ENCODE data around the gene CAMTA1.

Gene CAMTA1

DNA sequence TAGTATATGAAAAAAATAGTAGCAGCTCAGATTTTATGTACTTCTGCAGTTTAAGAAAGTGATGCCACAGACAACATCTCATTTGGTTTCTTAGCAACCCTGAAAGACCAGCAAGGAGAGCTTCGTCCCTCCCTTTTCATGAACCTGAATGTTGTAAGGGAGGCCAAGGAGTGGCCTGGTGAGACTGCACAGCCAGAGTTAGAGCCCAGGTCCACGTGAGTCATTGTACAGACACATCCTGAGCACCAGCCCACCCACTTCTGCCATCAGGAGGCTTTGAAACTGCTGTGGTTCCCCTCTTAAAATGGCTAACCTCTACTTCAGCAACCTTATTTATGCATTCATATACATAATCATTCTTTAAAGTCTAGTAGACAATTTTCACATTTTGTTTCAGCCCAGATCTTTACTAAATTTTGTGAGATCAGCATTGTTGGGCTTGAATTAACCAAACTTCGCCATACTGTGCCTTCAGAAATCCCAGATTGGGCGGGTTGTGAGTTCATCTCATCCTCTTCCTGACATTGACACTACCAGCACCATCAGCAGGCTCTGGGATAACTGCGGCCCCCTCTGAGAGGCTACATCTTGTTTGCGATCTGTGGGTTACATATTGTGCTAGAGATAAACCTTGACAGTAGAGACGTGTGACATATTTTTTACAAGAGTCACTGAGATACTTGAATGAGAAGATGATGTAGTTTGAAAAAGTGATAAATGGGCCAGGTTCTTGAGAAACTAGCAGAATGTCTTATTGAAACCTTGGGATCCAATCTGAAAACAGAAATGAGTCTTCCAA, 106.7 kb downstream of the CAMTA1 start:
- Histone ChIP-seq H3K4me2 (no peak overlapping the region), H3K9me3 (replicated peaks in 1 of 11) (no peaks in the 10 kb centered on the region), H3K27me3 (no peaks in the 10 kb centered on the region), H3K4me3 (no peak overlapping the region), H4K20me1 (peaks cover 0 to 17% (median 0%) of the 10 kb centered on the region in 11 experiments; a peak in 4 of 22 replicates), H3K4me1 (no peaks in the 10 kb centered on the region), H3K27ac (no peak overlapping the region), H3K36me3 (peaks cover 5 to 15% (median 10%) of the 10 kb centered on the region in 11 experiments; a peak in 18 of 22 replicates), H3K9ac (no peak overlapping the region)
- TF ChIP-seq Cebpa-rat (IDR thresholded peaks at IDR 0.05), result no peak

DNA sequence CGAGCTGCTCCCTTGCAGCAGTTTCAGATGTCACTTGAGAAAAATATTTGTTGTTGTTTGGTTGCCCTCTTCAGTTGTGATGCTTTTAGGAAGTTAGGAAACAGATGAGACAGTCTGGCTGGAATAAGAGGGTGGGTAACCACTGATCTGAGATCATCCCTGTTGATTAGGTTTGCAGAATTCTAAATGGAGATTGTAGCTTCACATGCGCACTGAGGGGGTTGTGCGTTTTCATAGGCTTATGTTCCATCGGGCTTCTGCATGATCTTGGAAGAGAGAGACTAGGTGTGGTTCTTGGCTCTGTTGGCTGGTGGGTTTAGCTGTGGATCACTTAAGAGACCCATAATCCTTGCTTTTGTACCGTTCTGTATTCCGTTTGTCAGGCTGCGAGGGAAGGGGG, 108.1 kb downstream of the CAMTA1 start:
- H3K4me1 ChIP-seq, result no peaks in the 10 kb centered on the region
- H3K36me3 ChIP-seq, result peaks cover 0 to under 1% (median 0%) of the 10 kb centered on the region in 11 experiments; a peak in 1 of 22 replicates
- no peak overlapping the region for H3K27ac ChIP-seq
- no peak for TF ChIP-seq Cebpa-rat (IDR thresholded peaks at IDR 0.05)
- H3K9me3 ChIP-seq (replicated peaks in 1 of 11), result no peaks in the 10 kb centered on the region
- H3K4me2 ChIP-seq, result no peak overlapping the region
- H3K9ac ChIP-seq, result no peak overlapping the region
- peaks cover 0 to 9% (median 0%) of the 10 kb centered on the region in 11 experiments; a peak in 4 of 22 replicates for H4K20me1 ChIP-seq
- no peaks in the 10 kb centered on the region for H3K27me3 ChIP-seq
- no peak overlapping the region for H3K4me3 ChIP-seq

DNA sequence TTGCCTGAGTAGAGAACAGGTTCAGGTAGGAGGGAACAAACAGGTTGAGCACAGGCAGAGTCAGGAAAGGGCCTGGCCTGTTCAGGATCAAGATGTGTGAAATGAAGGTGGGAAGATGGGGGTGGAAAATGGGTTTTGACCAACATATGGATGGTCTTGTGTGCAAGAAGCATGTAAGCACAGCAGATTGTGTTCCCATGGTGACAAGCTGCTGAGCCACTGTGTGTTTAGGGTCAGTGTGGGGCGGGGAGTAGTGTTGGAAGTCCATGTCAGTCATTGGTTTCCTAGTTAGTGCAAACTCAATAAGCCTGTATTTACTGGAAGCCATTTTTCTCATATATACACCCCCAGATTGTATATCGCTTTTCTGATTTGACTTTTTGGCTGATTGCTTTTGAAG, 111.9 kb downstream of the CAMTA1 start:
- H3K27ac ChIP-seq, result no peak overlapping the region
- no peak overlapping the region for H3K9ac ChIP-seq
- H3K4me3 ChIP-seq, result no peak overlapping the region
- no peaks in the 10 kb centered on the region for H3K9me3 ChIP-seq (replicated peaks in 1 of 11)
- H3K36me3 ChIP-seq, result peaks cover 0 to 4% (median 0%) of the 10 kb centered on the region in 11 experiments; a peak in 2 of 22 replicates
- no peak overlapping the region for H3K4me2 ChIP-seq
- no peak for TF ChIP-seq Cebpa-rat (IDR thresholded peaks at IDR 0.05)
- peaks cover 0 to 6% (median 0%) of the 10 kb centered on the region in 10 experiments; a peak in 3 of 20 replicates for H3K4me1 ChIP-seq
- no peaks in the 10 kb centered on the region for H3K27me3 ChIP-seq
- peaks cover 0 to 6% (median 0%) of the 10 kb centered on the region in 11 experiments; a peak in 3 of 22 replicates for H4K20me1 ChIP-seq

- Histone ChIP-seq H3K9me3 (replicated peaks in 1 of 11) (no peaks in the 10 kb centered on the region), H3K4me1 (peaks cover 0 to 6% (median 0%) of the 10 kb centered on the region in 10 experiments; a peak in 3 of 20 replicates), H3K36me3 (peaks cover 0 to 4% (median 0%) of the 10 kb centered on the region in 11 experiments; a peak in 2 of 22 replicates), H3K9ac (no peak overlapping the region), H3K27me3 (no peaks in the 10 kb centered on the region), H3K4me3 (no peak overlapping the region), H4K20me1 (peaks cover 0 to 6% (median 0%) of the 10 kb centered on the region in 11 experiments; a peak in 3 of 22 replicates), H3K27ac (no peak overlapping the region), H3K4me2 (peak overlapping the region in 2 of 11 experiments; percentile 11 to 16; a peak in 1 of 22 replicates)
- no peak for TF ChIP-seq Cebpa-rat (IDR thresholded peaks at IDR 0.05)
Observed at GRCh38 chr1:6898974-6899539, 113.8 kb downstream of the CAMTA1 start.

DNA sequence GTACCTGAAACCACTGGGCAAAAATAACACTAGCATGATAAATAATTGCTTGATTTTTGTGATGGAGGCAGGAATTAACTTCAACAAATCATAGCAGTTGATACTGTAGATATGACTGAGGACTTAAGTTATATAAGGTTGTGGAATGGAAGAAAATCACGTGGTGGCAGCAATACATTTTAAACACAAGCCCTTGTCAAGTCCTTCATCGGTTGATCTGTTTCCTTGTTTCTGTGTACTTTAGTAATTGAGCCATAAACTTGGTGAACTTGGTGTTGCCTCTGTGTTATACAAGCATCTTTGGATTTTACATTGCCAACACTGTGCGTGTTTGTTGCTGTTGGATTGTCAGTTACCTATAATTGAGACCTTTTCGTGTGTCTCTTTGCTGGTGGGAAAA, 114.4 kb downstream of the CAMTA1 start:
- H3K36me3 ChIP-seq, result peaks cover 0 to 4% (median 0%) of the 10 kb centered on the region in 11 experiments; a peak in 2 of 22 replicates
- no peak overlapping the region for H3K4me3 ChIP-seq
- no peak overlapping the region for H3K27ac ChIP-seq
- H3K9ac ChIP-seq, result no peak overlapping the region
- no peaks in the 10 kb centered on the region for H3K9me3 ChIP-seq (replicated peaks in 1 of 11)
- TF ChIP-seq Cebpa-rat (IDR thresholded peaks at IDR 0.05), result no peak
- no peaks in the 10 kb centered on the region for H3K27me3 ChIP-seq
- peaks cover 0 to 6% (median 0%) of the 10 kb centered on the region in 11 experiments; a peak in 3 of 22 replicates for H4K20me1 ChIP-seq
- no peak overlapping the region for H3K4me2 ChIP-seq
- peaks cover 0 to 6% (median 0%) of the 10 kb centered on the region in 10 experiments; a peak in 3 of 20 replicates for H3K4me1 ChIP-seq

DNA sequence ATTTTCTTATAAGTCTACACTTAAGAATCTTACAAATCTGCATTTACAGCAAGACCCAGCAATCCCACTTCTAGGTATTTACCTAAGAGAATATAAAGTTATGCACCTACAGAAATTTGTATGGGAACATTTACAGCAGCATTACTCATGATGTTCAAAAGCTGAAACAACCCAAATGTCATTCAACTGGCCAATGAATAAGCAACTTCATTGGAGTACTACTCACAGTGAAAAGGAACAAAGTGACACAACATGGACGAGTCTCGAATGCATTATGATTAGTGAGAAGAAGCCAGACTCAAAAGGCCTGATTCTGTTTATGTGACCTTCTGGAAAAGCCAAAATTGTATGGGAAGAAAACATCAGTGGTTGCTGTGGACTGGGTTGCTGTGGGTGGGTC, 116.9 kb downstream of the CAMTA1 start:
- no peak overlapping the region for H3K9ac ChIP-seq

DNA sequence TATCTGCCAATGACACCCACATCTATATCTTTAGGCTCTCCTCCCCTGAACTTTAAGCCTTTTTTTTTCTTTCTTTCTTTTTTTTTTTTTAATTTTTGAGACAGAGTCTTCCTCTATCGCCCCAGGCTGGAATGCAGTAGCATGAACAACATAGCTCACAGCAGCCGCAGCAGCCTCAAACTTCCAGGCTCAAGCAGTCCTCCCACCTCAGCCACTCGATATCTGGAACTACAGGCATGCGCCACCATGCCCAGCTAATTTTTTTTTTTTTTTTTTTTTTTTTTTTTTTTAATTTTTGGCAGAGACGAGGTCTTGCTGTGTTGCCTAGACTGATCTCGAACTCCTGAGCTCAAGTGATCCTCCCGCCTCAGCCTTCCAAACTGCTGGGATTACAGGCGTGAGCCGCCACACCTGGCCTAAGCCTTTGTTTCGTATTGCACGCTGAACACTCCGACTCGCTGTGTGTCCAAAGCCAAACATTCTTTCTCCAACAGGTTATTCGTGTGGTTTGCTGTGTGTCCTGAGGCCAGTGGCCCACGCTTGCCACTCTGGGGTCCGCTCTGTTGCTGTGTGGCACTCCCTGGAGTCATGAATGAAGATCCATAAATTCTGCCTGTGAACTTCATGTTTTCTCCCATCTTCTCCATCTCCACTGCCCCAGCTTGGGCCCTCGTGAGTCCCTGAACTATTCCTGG, 119.4 kb downstream of the CAMTA1 start:
- no peak overlapping the region for H3K4me2 ChIP-seq
- H3K4me1 ChIP-seq, result peaks cover 16 to 23% (median 19%) of the 10 kb centered on the region in 10 experiments
- no peak for TF ChIP-seq Cebpa-rat (IDR thresholded peaks at IDR 0.05)
- H3K9ac ChIP-seq, result no peak overlapping the region
- no peaks in the 10 kb centered on the region for H3K36me3 ChIP-seq
- H4K20me1 ChIP-seq, result no peaks in the 10 kb centered on the region
- H3K9me3 ChIP-seq (replicated peaks in 1 of 11), result no peaks in the 10 kb centered on the region
- no peak overlapping the region for H3K4me3 ChIP-seq
- no peaks in the 10 kb centered on the region for H3K27me3 ChIP-seq
- H3K27ac ChIP-seq, result no peak overlapping the region

More for the DNA sequence above, 116.9 kb downstream of the CAMTA1 start:
- H3K27me3 ChIP-seq, result no peaks in the 10 kb centered on the region
- H3K27ac ChIP-seq, result no peak overlapping the region
- no peak overlapping the region for H3K4me2 ChIP-seq
- no peaks in the 10 kb centered on the region for H3K9me3 ChIP-seq (replicated peaks in 1 of 11)
- H4K20me1 ChIP-seq, result no peaks in the 10 kb centered on the region; a peak in 1 of 22 replicates
- H3K4me1 ChIP-seq, result peaks cover 10 to 17% (median 13%) of the 10 kb centered on the region in 10 experiments
- no peak overlapping the region for H3K4me3 ChIP-seq
- TF ChIP-seq Cebpa-rat (IDR thresholded peaks at IDR 0.05), result no peak
- H3K36me3 ChIP-seq, result peaks cover 0 to 4% (median 0%) of the 10 kb centered on the region in 11 experiments; a peak in 2 of 22 replicates

- Histone ChIP-seq H4K20me1 (no peaks in the 10 kb centered on the region), H3K9ac (no peak overlapping the region), H3K4me1 (peaks cover 16 to 23% (median 19%) of the 10 kb centered on the region in 10 experiments), H3K4me3 (no peak overlapping the region), H3K4me2 (no peak overlapping the region), H3K27me3 (no peaks in the 10 kb centered on the region), H3K36me3 (no peaks in the 10 kb centered on the region), H3K27ac (no peak overlapping the region), H3K9me3 (replicated peaks in 1 of 11) (no peaks in the 10 kb centered on the region)
- TF ChIP-seq Cebpa-rat (IDR thresholded peaks at IDR 0.05), result no peak
Observed at GRCh38 chr1:6905331-6905730, 120.1 kb downstream of the CAMTA1 start.

DNA sequence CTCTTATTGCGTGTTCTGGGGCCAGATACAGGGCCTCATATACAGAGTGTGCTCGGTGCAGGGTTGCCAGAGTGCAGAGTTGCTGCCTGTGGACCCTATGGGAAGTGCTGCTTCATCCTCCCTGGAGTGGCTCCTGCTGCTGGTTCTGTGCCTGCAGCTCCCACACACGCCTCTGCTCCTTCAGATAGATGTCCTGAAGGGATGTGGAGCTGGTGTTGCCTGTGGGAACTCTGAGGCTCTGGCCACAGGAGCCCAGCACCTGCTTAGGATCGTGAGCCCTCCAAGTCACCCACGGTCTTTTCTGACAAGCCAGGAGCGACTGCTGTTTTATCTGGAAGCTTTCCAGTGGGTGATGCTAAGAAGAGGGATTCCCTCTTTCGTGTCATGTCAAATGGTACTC, 120.5 kb downstream of the CAMTA1 start:
- H3K4me2 ChIP-seq, result peak overlapping the region in 4 of 11 experiments; percentile 53 to 63 (median 62); a peak in 1 of 22 replicates
- no peak overlapping the region for H3K27ac ChIP-seq
- peaks cover 16 to 23% (median 19%) of the 10 kb centered on the region in 10 experiments for H3K4me1 ChIP-seq
- H3K36me3 ChIP-seq, result no peaks in the 10 kb centered on the region
- H4K20me1 ChIP-seq, result no peaks in the 10 kb centered on the region
- TF ChIP-seq Cebpa-rat (IDR thresholded peaks at IDR 0.05), result no peak
- H3K4me3 ChIP-seq, result no peak overlapping the region
- no peaks in the 10 kb centered on the region for H3K27me3 ChIP-seq
- H3K9ac ChIP-seq, result no peak overlapping the region
- no peaks in the 10 kb centered on the region for H3K9me3 ChIP-seq (replicated peaks in 1 of 11)

Measured in BLaER1 treated with 17β-estradiol and CSF1 and Interleukin-3, amounts not matched to agents 10 nM and 100 nM (cell line).